Suprapubic skin (tissue), 4 donors: ENCODE data around the gene AGPAT1. TPM values are rescaled to one million over a fixed set of nuclear protein-coding genes. Genes with fewer than 3 reads are reported as not detected.
A peak's percentile ranks its signal among the peaks of the same experiment; 100 is the strongest.

Experiments
- DNase-seq, 2 donors: peaks; one replicate each; pipeline ENCODE4 v3.0.0-alpha.2; 2019; ENCODE audit warnings: low spot score in 2 of 2
- H3K27ac ChIP-seq: fragments of 200-600 bp; sonication (generic); one replicate; pipeline ENCODE4 v1.5.1; 2019
- H3K27me3 ChIP-seq: fragments of 200-600 bp; sonication (generic); one replicate; pipeline ENCODE4 v1.5.1; 2019
- H3K36me3 ChIP-seq: fragments of 200-600 bp; sonication (generic); one replicate; pipeline ENCODE4 v1.5.1; 2019
- H3K4me1 ChIP-seq: fragments of 200-600 bp; sonication (generic); one replicate; pipeline ENCODE4 v1.5.1; 2019
- H3K4me3 ChIP-seq: fragments of 200-600 bp; sonication (generic); one replicate; pipeline ENCODE4 v1.5.1; 2019; ENCODE audit warnings: mild to moderate bottlenecking
- H3K9me3 ChIP-seq: fragments of 200-600 bp; sonication (generic); one replicate; pipeline ENCODE4 v1.5.1; 2019
- EP300 ChIP-seq: sonication (generic); formaldehyde crosslinking; IDR thresholded peaks from one replicate; pipeline ENCODE4 v1.6.1; 2017; ENCODE audit warnings: antibody characterized with exemption
- POLR2A ChIP-seq, 2 donors: fragments of 450-650 bp; IDR thresholded peaks; one replicate each; pipeline ENCODE4 v1.6.1; 2017; ENCODE audit warnings: antibody characterized with exemption in 2 of 2, mild to moderate bottlenecking in 2 of 2, moderate library complexity in 2 of 2
- POLR2AphosphoS5 ChIP-seq, 3 donors: sonication (generic); formaldehyde crosslinking; IDR thresholded peaks; one replicate each; pipeline ENCODE4 v1.6.1; 2017; ENCODE audit warnings: antibody characterized with exemption in 3 of 3
- WGBS: methylation state at CpG from one replicate; pipeline ENCODE4 v1.1.5; 2018; 5-methylcytosine and 5-hydroxymethylcytosine counted together
- total RNA-seq, 4 donors: library from RNA; depleted of rRNA; stranded (reverse); fragments of >200 nt; gene quantifications; one replicate each; pipeline ENCODE4 v1.1.0, GENCODE V29; 2016
- TF ChIP-seq, protein P1 (sequence below), 2 donors: fragments of 200-600 bp in 1 of 2; fragments of 450-650 bp in 1 of 2; sonication (generic) in 1 of 2; IDR thresholded peaks; one replicate each; pipeline ENCODE4 v1.5.1; 2016 to 2019; ENCODE audit warnings: antibody characterized with exemption in 2 of 2, mild to moderate bottlenecking in 1 of 2, moderate library complexity in 1 of 2

AGPAT1 gene
- 10 to 100 TPM; 30.4 to 68.9 (median 42.6) TPM for total RNA-seq

GRCh38 chr6:32175711-32176475, at the start of gene AGPAT1:
AGPAT1 (minus strand) TSS chr6:32176084; CDS start chr6:32171496, 4,588 bp downstream.
- Histone ChIP-seq H3K27ac (peak within 1 kb of the TSS; percentile 96), H3K4me1 (peaks cover 62% of the 10 kb centered on the region), H3K4me3 (peak within 1 kb of the TSS; percentile 93), H3K27me3 (no peaks in the 10 kb centered on the region), H3K36me3 (peaks cover 12% of the 10 kb centered on the region), H3K9me3 (no peaks in the 10 kb centered on the region)
- no peak for TF ChIP-seq EP300
- TF ChIP-seq, protein P1, sequence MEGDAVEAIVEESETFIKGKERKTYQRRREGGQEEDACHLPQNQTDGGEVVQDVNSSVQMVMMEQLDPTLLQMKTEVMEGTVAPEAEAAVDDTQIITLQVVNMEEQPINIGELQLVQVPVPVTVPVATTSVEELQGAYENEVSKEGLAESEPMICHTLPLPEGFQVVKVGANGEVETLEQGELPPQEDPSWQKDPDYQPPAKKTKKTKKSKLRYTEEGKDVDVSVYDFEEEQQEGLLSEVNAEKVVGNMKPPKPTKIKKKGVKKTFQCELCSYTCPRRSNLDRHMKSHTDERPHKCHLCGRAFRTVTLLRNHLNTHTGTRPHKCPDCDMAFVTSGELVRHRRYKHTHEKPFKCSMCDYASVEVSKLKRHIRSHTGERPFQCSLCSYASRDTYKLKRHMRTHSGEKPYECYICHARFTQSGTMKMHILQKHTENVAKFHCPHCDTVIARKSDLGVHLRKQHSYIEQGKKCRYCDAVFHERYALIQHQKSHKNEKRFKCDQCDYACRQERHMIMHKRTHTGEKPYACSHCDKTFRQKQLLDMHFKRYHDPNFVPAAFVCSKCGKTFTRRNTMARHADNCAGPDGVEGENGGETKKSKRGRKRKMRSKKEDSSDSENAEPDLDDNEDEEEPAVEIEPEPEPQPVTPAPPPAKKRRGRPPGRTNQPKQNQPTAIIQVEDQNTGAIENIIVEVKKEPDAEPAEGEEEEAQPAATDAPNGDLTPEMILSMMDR (IDR thresholded peaks at IDR 0.05): no peak
- no peak for TF ChIP-seq POLR2AphosphoS5 (IDR thresholded peaks at IDR 0.05)
- TF ChIP-seq POLR2A (IDR thresholded peaks at IDR 0.05): peak in 1 of 2 donors; percentile 62
- DNase-seq: peak; percentile 97
- WGBS: 0% methylated on average over 24 of the region's 27 CpGs

GRCh38 chr6:32224696-32225095, 48.8 kb upstream of the AGPAT1 start:
- Histone ChIP-seq H3K4me1 (peaks cover 22% of the 10 kb centered on the region), H3K9me3 (no peaks in the 10 kb centered on the region), H3K4me3 (no peak overlapping the region), H3K27ac (no peak overlapping the region), H3K27me3 (no peaks in the 10 kb centered on the region), H3K36me3 (no peaks in the 10 kb centered on the region)
- 82% methylated on average over 2 of the region's 2 CpGs for WGBS
- no peak for TF ChIP-seq POLR2AphosphoS5 (IDR thresholded peaks at IDR 0.05)
- TF ChIP-seq, protein P1 (IDR thresholded peaks at IDR 0.05): no peak
- no peak for TF ChIP-seq POLR2A (IDR thresholded peaks at IDR 0.05)
- no peak for TF ChIP-seq EP300
- no peak for DNase-seq

- peak in 1 of 2 donors; percentile 28 for DNase-seq
- H3K27me3 ChIP-seq: no peaks in the 10 kb centered on the region
- H3K4me3 ChIP-seq: peak within 1 kb of the TSS; percentile 21
- peaks cover 22% of the 10 kb centered on the region for H3K4me1 ChIP-seq
- H3K36me3 ChIP-seq: no peaks in the 10 kb centered on the region
- TF ChIP-seq, protein P1 (IDR thresholded peaks at IDR 0.05): no peak
- no peak for TF ChIP-seq EP300
- no peak for TF ChIP-seq POLR2AphosphoS5 (IDR thresholded peaks at IDR 0.05)
- TF ChIP-seq POLR2A (IDR thresholded peaks at IDR 0.05): no peak
- WGBS: 57% methylated on average over 19 of the region's 20 CpGs
- no peaks in the 10 kb centered on the region for H3K9me3 ChIP-seq
- H3K27ac ChIP-seq: no peak within 1 kb of the TSS
Measured at GRCh38 chr6:32223258-32224235, 47.7 kb upstream of the AGPAT1 start, which contains the start of gene NOTCH4. NOTCH4 (minus strand) TSS chr6:32224067; CDS start chr6:32223928, 139 bp downstream.

DNA sequence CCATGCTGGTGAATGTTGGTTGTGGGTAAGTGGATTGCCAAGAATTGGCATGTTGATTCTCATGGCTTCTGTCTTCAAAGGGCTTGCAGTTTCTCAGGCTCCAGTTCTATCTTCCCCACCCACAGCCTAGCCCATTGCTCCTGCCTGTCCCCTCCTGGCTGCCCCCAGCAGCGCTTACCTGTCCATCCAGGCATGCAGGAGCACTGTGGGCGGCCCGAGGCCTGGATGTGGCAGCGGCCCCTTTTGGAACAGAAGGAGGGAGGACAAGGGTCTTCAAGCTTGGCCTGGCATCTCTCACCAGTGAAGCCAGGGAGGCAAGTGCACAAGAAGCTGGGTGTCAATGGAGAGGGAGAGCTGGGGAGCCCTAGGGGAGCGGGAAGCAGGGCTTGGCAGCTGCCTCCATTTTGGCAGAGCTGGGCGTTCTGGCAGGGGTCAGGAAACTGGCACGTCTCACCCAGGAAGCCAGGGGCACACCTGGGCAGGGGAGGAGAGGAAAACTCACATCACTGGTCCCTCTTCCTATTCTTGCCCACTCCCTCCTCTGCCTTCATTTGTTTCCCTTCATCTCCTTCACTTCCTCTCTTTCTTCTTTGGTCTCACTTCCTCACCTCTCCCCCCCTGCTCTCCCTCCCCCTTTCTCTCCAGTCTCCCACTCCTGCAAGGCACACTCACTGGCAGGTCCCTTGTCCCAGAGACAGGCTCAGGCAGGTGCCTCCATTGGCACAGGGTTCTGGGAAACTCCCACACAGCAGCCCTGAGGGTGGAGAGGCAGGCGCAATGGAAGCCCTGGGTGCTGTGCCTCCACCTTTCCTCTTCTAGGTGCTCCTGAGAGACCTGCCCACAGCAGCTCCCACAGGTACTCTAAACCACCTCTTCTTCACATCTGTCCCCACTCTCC, 46.7 kb upstream of the AGPAT1 start:
- DNase-seq: no peak
- H3K36me3 ChIP-seq: no peaks in the 10 kb centered on the region
- H3K9me3 ChIP-seq: no peaks in the 10 kb centered on the region
- no peaks in the 10 kb centered on the region for H3K27me3 ChIP-seq
- peak overlapping the region; percentile 21 for H3K4me3 ChIP-seq
- peaks cover 22% of the 10 kb centered on the region for H3K4me1 ChIP-seq
- TF ChIP-seq EP300: no peak
- TF ChIP-seq, protein P1 (IDR thresholded peaks at IDR 0.05): no peak
- TF ChIP-seq POLR2A (IDR thresholded peaks at IDR 0.05): no peak
- no peak for TF ChIP-seq POLR2AphosphoS5 (IDR thresholded peaks at IDR 0.05)
- peak overlapping the region; percentile 4 for H3K27ac ChIP-seq
- 50% methylated on average over 8 of the region's 8 CpGs for WGBS
